ENCODE results near the gene FMN2.

The FMN2 gene

DNA sequence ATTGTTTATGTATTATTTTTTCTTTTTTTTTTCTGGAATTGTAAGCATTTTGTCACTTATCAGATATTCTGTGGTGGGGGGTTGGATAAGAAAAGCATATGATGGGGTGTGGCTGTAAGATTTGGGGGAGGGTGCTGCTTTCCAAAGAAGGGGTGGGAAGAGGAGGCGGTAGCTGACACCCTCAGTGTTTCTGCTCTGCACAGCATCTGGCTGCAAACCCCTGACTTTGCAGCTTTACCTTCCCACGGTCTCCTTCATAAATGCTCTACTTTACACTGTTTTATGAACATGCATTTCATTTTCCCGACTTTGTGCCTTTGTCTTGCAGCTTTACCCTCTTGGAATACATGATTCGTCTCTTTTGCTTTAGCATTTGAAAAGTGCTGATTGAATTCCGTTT is 7.6 kb downstream of the FMN2 start:
- no peak for DNase-seq

DNA sequence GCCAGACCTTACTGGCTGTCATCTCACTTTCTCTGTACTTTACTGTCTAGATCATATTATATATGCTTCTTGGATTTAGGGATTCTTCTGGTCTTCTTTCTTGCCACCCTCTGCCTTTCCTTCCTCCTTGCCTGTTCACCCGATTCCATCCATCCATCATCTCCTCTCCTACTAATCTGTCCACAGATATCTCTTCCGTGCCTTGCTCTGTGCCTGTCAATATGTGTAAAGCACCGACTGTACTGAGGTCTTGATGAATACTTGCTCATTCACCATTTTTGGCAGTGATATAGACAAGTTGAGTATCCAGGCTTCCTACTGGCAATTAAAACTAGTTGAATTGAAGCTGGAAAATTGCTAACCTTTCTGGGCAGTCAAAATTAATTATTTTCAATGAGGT is 8.1 kb downstream of the FMN2 start:
- DNase-seq, result no peak

DNA sequence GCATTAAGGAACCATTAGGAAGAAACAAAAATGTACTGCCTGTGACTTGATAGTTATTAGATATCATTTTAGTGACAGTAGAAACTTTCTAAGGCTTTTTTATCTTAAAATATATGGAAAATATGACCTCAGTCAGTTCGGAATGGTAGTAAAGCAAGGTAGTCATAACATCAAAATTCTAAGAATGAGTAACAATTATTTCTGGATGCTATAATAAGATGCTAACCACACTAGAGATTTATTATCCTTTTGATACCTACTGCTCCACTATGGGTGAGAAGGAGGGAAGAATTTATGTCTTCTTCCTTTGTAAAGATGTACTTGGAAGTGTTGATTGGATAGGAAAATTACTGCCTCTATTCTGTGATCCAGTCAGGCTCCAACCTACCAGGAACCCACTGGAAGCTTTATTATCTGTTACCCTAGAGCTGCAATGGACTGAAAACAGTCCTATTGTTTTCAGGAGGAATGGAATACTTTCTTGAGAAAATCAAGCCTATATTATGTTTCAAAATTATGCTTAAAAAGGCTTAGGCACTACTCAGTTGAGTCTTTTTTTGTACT is 8.8 kb downstream of the FMN2 start:
- DNase-seq, result no peak

DNA sequence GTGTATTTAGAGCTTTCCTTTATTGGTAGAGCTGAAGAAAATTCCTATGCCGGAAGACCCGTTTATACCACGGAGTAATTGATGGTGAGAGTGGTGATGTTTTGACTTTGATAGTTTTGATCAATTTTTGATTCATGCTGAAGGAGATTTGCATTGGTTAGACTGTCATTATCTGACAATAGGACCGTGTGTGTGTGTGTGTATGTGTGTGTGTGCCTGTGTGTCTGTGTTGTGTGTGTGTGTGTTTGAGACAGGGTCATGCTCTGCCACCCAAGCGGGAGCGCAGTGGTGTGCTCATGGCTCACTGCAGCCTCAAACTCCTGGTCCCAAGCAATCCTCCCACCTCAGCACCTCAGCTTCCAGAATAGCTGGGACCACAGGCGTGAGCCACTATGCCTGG is 9.6 kb downstream of the FMN2 start:
- no peak for DNase-seq

DNA sequence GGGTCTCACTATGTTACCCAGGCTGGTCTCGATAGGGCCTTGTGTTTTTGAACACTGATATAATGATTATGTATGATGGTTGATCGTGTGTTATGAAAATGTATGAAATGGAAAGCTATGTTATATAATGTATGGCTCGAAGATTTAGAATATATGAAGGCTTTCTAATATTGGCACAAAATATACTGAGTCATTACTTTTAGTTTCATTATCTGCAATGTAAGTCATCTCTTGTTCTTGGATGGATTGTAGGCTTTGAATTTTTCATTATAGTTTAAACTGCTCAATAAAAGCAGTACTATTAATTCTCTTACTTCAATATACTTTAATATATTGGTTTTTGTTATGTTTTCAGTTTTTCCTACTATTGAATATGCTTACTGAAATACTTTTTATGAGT is 10.1 kb downstream of the FMN2 start:
- DNase-seq, result no peak

DNA sequence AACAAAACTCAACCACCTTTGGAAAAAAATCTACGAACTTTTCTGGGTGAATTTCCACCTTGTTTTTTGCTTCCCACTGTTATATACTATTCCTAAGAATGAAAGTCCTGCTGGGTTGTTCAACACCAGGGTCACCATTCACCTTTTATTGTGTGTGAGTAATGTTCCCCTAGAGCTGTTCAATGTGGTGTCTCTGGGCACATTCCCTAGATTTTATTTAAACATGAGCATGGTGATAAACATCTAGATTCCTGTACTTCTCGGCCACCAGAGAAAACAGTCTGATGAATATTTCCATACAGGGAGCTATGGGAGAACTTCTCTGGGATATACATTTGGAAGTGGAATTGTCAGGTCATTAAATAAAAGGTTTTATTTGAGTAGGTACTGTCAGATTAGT is 13.0 kb downstream of the FMN2 start:
- no peak for DNase-seq

DNA sequence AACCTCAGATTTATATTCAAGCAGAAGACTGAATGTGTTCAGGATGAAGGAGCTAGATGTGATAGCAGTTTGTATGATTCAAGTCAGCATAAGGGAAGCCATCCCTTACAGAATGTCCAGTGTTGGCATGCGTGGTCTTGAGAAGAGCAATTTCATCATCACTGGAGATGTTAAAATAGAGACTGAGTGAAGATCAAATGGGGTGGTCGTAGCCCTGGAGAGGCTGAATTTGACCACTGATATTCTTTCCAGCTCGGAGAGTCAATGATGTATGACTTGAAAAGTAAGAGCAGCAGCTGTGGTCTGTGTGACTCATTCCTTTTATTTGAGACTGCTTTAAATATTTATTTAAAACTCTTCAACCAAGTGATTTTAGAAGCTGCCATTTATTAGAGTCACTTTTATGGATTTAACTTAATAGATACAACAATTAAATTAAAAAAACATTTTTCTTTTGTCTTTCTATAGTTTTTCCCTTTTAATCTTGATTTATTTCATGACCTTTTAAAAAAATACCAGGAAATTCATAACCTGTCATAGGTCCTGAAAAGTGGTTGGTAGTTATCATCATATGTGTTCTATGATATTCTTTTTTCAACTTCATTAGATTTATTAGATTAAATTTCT is 15.5 kb downstream of the FMN2 start:
- no peak for DNase-seq

DNA sequence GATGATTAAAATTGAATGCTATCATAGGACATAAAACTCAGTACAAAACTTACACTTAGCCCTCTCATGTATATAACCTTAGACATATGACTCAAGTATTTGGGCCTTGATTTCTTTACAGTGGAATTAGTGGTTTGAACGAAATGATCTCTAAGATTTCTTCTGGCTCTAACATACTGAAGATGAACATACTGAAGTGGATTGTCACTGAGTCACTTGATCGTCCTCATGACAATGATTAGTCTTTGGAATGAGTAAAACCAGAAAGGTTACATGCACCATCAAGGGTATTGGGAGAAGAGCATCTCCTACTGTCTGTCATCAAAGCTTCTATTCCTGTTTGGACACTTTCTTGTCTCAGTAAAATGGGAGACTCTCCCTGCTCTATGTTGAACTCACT is 17.4 kb downstream of the FMN2 start:
- DNase-seq, result no peak

DNA sequence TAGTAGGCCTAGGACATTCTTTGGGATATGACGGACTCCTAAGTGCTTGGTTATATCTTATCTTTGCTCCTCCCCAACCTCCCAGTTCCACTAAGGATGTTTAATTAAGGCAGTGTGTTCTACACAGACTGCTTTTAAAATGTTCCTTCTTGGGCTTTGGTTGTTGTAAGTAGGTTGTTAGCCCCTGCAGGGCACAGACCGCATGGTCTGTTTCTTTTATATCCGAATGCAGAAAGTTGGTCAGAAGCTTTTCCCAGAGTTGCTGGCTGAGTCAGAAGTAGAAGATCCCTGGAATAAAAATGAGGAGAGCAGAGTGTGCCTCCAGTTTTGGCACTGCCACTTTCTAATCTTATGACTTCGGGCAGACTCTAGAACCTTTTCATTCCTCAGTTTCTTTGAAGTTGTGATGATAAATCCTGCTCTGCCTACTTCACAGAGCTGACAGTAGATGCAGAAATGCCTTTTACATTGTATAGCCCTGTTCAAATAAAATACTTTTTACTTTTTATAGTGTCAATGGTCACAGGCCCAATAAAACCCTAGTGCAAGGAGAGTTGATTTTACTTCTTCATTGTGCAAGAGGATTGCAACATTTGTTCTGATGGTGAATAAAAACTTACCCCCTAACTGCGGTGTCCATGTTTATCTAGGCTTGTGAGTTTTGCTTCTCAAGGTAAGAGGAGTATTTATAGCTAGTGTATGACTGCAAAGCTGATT is 18.4 kb downstream of the FMN2 start:
- DNase-seq, result no peak

DNA sequence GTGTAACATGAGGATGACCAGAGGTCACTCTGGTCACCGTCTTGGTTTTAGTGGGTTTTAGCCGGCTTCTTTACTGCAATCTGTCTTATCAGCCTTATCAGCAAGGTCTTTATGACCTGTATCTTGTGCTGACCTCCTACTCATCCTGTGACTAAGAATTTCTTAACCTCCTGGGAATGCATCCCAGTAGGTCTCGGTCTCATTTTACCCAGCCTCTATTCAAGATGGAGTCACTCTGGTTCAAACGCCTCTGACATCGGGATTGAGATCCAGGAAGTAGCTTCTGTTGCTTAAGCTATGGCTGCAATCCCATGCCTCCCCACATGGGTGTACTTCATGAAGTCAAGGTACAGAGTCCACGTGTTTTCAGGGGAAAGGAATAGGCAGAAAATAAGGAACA is 19.9 kb downstream of the FMN2 start:
- DNase-seq, result no peak

DNA sequence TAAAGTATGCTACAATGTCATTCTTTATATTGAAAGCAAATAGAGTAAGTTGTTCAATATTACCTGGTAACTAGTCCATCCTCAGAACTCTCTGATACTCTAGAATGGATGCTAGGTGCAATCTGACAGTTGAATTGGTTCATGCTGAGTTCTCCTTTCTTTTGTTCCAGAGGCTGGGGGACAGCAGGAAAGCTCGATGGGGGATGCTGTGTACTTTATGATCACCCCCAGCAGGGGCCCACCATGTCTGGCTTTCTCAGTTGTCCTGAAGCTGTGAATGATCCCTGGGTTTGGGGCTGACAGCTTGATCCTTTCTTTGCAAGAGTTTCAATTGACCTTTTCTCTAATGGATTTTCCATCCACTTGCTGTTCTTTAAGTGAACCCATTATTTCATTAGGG is 22.5 kb downstream of the FMN2 start:
- no peak for DNase-seq

DNA sequence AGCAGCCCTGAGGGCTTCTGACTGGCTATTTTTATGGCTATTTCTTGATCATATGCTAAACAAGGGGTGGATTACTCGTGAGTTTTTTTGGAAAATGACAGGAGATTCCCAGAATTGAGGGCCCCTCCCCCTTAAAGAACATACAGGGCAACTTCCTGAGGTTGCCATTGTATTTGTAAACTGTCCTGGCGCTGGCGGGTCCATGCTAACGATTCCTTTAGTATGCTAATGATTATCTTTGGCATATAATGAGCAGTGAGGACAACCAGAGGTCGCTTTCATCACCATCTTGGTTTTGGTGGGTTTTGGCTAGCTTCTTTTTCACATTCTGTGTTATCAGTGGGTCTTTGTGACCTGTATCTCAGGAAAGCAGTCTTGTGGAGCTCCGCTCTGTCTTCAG is 24.1 kb downstream of the FMN2 start:
- DNase-seq, result no peak

DNA sequence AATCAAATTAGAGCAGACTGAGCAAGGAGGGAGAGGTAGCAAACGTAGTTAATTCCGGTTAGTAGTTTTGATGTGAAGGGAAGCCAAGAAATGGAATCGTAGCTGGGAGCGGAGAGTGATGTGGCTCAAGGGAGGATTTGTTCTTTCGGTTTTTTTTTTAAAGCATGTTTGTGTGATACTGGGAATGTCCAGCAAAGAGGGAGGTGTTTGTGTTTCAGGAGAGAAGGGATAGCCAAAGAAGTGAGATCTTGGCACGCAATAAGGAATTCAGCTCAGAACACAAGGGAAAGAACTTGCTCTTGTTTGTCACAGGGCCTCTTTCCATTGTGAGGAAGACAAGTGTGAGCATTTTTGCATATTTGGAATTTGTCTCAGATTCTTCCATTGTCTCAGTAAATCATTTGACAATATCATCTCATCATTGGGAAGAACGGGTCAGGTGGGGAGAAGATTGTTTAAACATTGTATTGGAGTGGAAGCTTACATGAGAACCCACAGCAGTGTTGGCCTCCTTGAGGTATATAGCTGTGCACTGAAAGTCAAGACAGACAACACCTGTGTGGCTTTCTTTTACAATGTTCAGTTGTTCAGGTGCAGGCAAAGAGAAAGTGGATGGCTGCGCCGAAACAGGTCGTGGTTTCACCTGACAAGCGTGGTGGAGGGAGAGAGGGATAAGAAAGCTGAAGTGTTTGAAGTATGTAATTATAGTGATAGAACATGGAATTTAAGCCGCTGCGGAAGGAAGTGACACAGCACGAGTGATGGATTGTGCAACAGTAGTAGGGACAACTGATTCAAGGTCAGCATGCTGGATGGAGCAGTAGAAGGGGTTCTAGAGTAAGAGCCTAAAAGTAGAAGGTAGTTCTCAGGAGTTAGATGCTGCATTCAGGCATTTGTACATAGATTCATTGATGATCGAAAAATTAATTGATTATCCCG is 25.4 kb downstream of the FMN2 start:
- no peak for DNase-seq

DNA sequence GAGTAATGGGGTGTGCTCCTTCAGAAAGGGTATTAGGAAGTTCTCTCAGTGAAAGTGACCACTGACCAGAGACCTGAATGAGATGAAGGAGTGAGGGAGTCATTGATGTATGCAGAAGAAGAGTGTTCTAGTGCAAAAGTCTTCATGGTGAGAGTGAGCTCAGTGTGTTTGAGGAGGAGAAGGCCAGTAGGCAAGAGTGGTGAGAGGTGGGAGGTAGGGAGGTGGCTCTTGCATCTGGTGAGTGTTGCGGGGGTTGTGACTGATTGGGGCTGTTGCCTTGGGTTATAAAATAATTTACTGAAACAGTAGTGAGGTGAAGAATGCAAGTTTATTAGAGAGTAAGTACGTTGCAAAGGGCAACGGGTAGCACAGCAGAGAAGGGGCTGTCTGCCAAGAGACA is 26.2 kb downstream of the FMN2 start:
- no peak for DNase-seq

DNA sequence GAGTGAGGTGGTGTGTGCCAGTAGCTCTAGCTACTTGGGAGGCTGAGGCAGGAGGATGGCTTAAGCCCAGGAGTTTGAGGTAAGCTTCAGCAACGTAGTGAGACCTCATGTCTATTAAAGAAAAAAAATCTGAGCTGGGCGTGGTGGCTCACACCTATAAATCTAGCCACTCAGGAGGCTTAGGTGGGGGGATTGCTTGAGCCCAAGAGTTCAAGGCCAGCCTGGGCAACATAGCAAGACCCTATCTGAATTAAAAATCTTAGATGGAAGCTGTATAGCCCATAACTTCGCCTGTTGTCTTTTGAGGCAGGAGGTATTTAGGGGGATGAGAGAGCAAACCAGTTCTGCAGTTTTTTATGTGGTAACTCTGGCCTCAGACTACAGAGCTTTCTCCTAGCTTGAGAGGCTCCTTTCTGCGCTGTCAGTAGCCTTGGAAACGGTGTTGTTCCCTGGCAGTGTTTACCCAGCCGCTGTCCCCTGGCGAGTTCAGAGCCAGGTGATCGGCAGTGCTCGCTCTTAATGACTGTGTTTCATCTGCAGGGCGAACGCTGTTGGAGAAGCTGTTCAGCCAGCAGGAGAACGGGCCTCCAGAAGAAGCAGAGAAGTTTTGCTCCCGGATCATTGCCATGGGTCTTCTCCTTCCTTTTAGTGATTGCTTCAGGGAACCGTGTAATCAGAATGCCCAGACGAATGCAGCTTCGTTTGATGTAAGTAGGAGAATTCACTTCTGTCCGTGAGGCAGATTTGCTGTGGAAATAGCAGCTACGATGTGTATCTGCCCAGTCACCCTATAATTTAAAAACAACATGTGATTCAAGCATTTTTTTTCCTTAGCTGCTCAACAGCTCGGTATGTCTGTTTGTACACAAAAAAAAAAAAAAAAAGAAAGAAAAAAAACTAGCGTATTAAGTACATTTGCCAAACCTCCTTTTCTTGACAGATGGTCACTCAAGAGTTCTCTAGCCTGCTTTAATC is 31.2 kb downstream of the FMN2 start:
- no peak for DNase-seq

DNA sequence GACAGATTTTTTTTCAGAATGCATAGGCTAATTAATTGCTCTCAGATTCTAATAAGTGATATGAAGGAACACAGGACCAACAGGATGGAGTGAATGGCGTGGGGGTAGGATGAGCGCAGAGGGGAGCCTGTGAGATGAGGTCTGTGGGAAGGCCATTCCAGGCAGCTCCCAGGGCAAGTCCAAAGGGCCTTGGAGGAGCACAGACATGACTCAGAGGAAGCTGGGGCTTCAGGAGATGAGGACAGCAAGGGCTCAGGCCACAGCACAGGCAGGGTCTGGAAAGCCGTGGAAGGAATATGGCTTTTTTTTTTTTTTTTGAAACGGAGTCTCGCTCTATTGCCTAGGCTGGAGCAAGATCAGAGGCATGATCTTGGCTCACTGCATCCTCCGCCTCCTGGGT is 35.1 kb downstream of the FMN2 start:
- no peak for DNase-seq

DNA sequence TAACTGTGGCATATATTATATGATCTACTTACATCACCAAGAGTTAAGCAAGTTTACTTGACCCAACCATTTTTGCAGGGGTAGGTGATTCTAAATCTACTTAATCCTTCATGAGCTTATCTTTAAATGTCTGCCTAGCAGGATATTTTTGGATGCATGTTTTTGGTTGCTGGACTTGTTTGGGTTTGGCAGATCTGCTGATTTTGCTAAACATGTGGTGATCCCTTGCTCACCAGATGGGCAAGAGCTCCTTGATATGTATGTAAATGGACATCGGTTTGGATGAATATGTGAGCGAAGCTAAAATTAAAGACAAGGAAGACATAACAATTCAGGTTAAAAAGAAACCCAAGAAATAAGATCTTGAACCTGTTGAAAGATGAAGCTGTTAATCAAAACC is 36.7 kb downstream of the FMN2 start:
- DNase-seq, result no peak

DNA sequence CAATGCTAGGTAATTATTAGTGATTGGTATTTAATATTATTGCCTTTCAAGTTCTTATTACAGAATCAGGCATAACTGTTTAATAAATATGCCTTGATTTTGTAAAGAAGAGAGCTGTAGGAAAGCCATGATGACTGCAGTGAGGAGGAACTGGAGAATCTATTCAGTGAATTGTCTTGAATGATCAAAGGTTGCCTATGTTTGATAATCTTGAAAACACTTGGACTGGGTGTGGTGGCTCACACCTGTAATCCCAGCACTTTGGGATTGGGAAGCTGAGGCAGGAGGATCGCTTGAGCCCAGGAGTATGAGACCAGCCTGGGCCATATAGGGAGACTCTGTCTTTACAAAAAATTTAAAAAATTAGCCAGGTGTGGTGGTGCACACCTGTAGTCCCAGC is 42.4 kb downstream of the FMN2 start:
- no peak for DNase-seq

DNA sequence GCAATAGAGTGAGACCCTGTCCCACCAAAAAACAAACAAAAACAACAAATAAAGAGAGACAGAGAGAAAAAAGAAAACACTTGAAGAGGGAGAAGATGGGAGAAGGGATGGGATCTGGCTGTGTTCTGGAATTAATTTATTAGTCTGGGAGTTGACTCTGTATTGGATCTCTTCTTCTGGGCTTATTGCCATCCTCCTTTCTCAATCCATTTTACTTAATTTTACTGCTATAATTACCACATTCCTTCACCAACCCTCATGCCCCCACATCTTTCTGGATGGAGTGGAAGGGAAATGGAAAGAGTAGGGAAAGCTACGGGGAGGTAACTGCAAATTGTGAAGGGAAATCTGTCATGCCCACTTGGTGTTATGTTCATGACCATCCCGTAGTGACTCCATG is 42.9 kb downstream of the FMN2 start:
- DNase-seq, result no peak

DNA sequence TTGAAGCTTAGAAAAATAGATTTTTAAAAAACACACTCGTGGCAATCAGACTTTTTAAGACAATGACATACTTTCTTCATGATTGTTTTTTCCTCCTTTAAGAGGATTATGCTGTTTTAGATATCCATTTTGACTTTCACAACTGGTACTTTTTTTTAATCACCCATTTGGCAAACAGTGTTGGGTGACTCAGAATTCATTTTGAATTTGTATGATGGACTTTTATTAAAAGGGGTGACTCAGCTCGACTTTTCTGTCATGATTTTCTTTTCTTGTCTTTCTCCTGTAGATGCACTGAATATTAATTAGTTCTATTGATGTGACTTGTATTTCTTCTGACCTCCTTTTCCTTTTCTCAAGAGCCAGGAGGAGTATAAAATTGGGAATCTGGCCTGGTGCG is 44.7 kb downstream of the FMN2 start:
- no peak for DNase-seq

DNA sequence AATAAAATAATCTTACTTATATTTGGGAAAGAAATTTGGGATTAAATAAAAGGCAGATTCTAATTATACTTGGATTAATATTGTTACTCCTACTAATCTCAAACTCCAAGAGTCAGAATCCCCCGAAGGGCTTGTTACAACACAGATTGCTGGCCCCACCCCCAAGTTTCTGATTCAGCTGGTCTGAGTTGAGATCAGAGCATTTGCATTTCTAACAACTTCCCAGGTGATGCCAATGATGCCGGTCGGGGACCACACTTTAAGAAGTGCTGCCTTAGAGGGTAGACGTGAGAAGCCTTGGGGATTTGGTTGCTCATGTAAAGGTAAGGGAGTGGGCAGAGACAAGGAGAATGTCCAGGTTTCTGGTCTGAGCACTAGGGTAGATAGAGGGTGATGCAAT is 47.2 kb downstream of the FMN2 start:
- DNase-seq, result no peak

DNA sequence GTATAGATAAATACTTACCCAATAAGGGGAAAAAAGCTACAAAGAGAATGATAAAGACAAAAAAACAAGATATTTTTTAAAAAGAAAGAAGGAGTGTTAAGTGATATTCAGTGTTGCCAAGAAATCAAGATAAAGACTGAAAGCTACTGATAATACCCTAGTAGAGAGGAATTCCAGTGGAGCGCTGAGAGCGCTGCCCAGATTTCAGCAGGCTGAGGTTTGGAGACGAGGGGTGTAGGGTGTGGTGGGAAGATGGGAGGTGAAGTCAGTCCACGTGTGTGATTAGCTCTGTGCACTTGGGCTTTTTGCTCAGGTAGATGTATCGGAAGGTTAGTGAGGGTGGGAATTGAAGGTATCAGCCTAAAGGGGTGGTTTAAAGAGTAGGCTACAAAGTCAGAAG is 47.8 kb downstream of the FMN2 start:
- DNase-seq, result no peak

All from stimulated activated CD4-positive, alpha-beta T cell treated with anti-CD3 and anti-CD28 coated beads, Interleukin-4, amount 100 ng/mL, for 4 hours (primary cell).